ENCODE results near the gene CHTF18.

CHTF18 gene

GRCh38 chr16:740764-741505 is 47.5 kb upstream of the CHTF18 start, which contains the start of gene CIAO3 (continued):
- TF ChIP-seq, protein P1, sequence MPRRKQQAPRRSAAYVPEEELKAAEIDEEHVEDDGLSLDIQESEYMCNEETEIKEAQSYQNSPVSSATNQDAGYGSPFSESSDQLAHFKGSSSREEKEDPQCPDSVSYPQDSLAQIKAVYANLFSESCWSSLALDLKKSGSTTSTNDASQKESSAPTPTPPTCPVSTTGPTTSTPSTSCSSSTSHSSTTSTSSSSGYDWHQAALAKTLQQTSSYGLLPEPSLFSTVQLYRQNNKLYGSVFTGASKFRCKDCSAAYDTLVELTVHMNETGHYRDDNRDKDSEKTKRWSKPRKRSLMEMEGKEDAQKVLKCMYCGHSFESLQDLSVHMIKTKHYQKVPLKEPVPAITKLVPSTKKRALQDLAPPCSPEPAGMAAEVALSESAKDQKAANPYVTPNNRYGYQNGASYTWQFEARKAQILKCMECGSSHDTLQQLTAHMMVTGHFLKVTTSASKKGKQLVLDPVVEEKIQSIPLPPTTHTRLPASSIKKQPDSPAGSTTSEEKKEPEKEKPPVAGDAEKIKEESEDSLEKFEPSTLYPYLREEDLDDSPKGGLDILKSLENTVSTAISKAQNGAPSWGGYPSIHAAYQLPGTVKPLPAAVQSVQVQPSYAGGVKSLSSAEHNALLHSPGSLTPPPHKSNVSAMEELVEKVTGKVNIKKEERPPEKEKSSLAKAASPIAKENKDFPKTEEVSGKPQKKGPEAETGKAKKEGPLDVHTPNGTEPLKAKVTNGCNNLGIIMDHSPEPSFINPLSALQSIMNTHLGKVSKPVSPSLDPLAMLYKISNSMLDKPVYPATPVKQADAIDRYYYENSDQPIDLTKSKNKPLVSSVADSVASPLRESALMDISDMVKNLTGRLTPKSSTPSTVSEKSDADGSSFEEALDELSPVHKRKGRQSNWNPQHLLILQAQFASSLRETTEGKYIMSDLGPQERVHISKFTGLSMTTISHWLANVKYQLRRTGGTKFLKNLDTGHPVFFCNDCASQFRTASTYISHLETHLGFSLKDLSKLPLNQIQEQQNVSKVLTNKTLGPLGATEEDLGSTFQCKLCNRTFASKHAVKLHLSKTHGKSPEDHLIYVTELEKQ (tag by site-specific recombination; IDR thresholded peaks at IDR 0.05; ENCODE audit: borderline replicate concordance): no peak
- TF ChIP-seq WT1 (tag by site-specific recombination; IDR thresholded peaks at IDR 0.05) (0 out of 2 replicates have a peak, but pooled peaks have one; percentile 15), ZFHX2 (tag by site-specific recombination; conservative IDR thresholded peaks at IDR 0.05) (peak; percentile 80), ZXDB (tag by site-specific recombination; IDR thresholded peaks at IDR 0.05) (peak; percentile 94), ZNF473 (tag by site-specific recombination; IDR thresholded peaks at IDR 0.05) (no peak), KLF7 (tag by site-specific recombination; IDR thresholded peaks at IDR 0.05; ENCODE audit: borderline replicate concordance) (no peak), ZNF335 (tag by site-specific recombination; conservative IDR thresholded peaks at IDR 0.05) (peak; percentile 86), OVOL3 (tag by site-specific recombination; IDR thresholded peaks at IDR 0.05) (no peak), ZNF202 (tag by site-specific recombination; IDR thresholded peaks at IDR 0.05; ENCODE audit: borderline replicate concordance) (no peak), ZNF560 (tag by site-specific recombination; IDR thresholded peaks at IDR 0.05; ENCODE audit: borderline replicate concordance) (no peak), ZNF132 (tag by site-specific recombination; IDR thresholded peaks at IDR 0.05; ENCODE audit: borderline replicate concordance) (no peak), ZNF174 (tag by site-specific recombination; IDR thresholded peaks at IDR 0.05) (no peak), ZNF548 (tag by site-specific recombination; IDR thresholded peaks at IDR 0.05) (no peak), ZNF16 (tag by site-specific recombination; IDR thresholded peaks at IDR 0.05; ENCODE audit: low read depth) (no peak), ZNF555 (tag by site-specific recombination; conservative IDR thresholded peaks at IDR 0.05) (no peak), ZNF146 (tag by site-specific recombination; IDR thresholded peaks at IDR 0.05) (peak; percentile 59), ZNF76 (tag by site-specific recombination; IDR thresholded peaks at IDR 0.05; ENCODE audit: borderline replicate concordance, low read depth) (peak; percentile 93), HOXC10 (CRISPR knock-in tag; IDR thresholded peaks at IDR 0.05) (no peak), ZNF513 (tag by site-specific recombination; IDR thresholded peaks at IDR 0.05) (no peak)
- TF ChIP-seq, protein P2, sequence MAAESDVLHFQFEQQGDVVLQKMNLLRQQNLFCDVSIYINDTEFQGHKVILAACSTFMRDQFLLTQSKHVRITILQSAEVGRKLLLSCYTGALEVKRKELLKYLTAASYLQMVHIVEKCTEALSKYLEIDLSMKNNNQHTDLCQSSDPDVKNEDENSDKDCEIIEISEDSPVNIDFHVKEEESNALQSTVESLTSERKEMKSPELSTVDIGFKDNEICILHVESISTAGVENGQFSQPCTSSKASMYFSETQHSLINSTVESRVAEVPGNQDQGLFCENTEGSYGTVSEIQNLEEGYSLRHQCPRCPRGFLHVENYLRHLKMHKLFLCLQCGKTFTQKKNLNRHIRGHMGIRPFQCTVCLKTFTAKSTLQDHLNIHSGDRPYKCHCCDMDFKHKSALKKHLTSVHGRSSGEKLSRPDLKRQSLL (tag by site-specific recombination; IDR thresholded peaks at IDR 0.05): peak; percentile 58; the same call in 1 of the 2 replicates
- TF ChIP-seq, protein P3, sequence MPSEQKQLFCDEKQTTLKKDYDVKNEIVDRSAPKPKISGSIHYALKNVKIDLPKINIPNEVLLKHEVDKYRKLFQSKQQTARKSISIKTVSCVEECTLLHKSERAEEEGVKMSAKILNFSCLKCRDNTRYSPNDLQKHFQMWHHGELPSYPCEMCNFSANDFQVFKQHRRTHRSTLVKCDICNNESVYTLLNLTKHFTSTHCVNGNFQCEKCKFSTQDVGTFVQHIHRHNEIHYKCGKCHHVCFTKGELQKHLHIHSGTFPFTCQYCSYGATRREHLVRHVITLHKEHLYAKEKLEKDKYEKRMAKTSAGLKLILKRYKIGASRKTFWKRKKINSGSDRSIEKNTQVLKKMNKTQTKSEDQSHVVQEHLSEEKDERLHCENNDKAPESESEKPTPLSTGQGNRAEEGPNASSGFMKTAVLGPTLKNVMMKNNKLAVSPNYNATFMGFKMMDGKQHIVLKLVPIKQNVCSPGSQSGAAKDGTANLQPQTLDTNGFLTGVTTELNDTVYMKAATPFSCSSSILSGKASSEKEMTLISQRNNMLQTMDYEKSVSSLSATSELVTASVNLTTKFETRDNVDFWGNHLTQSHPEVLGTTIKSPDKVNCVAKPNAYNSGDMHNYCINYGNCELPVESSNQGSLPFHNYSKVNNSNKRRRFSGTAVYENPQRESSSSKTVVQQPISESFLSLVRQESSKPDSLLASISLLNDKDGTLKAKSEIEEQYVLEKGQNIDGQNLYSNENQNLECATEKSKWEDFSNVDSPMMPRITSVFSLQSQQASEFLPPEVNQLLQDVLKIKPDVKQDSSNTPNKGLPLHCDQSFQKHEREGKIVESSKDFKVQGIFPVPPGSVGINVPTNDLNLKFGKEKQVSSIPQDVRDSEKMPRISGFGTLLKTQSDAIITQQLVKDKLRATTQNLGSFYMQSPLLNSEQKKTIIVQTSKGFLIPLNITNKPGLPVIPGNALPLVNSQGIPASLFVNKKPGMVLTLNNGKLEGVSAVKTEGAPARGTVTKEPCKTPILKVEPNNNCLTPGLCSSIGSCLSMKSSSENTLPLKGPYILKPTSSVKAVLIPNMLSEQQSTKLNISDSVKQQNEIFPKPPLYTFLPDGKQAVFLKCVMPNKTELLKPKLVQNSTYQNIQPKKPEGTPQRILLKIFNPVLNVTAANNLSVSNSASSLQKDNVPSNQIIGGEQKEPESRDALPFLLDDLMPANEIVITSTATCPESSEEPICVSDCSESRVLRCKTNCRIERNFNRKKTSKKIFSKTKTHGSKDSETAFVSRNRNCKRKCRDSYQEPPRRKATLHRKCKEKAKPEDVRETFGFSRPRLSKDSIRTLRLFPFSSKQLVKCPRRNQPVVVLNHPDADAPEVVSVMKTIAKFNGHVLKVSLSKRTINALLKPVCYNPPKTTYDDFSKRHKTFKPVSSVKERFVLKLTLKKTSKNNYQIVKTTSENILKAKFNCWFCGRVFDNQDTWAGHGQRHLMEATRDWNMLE (tag by site-specific recombination; conservative IDR thresholded peaks at IDR 0.05; ENCODE audit: low read depth): peak; percentile 38; the same call in 1 of the 2 replicates
- TF ChIP-seq, protein P4, sequence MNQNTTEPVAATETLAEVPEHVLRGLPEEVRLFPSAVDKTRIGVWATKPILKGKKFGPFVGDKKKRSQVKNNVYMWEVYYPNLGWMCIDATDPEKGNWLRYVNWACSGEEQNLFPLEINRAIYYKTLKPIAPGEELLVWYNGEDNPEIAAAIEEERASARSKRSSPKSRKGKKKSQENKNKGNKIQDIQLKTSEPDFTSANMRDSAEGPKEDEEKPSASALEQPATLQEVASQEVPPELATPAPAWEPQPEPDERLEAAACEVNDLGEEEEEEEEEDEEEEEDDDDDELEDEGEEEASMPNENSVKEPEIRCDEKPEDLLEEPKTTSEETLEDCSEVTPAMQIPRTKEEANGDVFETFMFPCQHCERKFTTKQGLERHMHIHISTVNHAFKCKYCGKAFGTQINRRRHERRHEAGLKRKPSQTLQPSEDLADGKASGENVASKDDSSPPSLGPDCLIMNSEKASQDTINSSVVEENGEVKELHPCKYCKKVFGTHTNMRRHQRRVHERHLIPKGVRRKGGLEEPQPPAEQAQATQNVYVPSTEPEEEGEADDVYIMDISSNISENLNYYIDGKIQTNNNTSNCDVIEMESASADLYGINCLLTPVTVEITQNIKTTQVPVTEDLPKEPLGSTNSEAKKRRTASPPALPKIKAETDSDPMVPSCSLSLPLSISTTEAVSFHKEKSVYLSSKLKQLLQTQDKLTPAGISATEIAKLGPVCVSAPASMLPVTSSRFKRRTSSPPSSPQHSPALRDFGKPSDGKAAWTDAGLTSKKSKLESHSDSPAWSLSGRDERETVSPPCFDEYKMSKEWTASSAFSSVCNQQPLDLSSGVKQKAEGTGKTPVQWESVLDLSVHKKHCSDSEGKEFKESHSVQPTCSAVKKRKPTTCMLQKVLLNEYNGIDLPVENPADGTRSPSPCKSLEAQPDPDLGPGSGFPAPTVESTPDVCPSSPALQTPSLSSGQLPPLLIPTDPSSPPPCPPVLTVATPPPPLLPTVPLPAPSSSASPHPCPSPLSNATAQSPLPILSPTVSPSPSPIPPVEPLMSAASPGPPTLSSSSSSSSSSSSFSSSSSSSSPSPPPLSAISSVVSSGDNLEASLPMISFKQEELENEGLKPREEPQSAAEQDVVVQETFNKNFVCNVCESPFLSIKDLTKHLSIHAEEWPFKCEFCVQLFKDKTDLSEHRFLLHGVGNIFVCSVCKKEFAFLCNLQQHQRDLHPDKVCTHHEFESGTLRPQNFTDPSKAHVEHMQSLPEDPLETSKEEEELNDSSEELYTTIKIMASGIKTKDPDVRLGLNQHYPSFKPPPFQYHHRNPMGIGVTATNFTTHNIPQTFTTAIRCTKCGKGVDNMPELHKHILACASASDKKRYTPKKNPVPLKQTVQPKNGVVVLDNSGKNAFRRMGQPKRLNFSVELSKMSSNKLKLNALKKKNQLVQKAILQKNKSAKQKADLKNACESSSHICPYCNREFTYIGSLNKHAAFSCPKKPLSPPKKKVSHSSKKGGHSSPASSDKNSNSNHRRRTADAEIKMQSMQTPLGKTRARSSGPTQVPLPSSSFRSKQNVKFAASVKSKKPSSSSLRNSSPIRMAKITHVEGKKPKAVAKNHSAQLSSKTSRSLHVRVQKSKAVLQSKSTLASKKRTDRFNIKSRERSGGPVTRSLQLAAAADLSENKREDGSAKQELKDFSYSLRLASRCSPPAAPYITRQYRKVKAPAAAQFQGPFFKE (tag by site-specific recombination; IDR thresholded peaks at IDR 0.05; ENCODE audit: borderline replicate concordance): peak; percentile 66; the same call in 1 of the 2 replicates
